GM12873 (cell line): ENCODE measurements around the gene NPRL2.
A peak's percentile ranks its signal among the peaks of the same experiment; 100 is the strongest.

Source experiments
- CTCF ChIP-seq: IDR thresholded peaks from 2 replicates; pipeline ENCODE4 v1.5.1; 2012; ENCODE audit warnings: low read depth, mild to moderate bottlenecking, moderate library complexity, low read length, control low read depth; ENCODE audit not compliant: insufficient read depth; ENCODE audit errors: missing control alignments

The NPRL2 gene

GRCh38 chr3:50378757-50379156 lies 28.2 kb upstream of the NPRL2 start:
- TF ChIP-seq CTCF: no peak

- no peak for TF ChIP-seq CTCF
Observed at GRCh38 chr3:50378024-50378423, 27.4 kb upstream of the NPRL2 start.

- TF ChIP-seq CTCF: peak; percentile 33
Observed at GRCh38 chr3:50375258-50375931, 24.8 kb upstream of the NPRL2 start.

GRCh38 chr3:50374363-50375257 lies 24.0 kb upstream of the NPRL2 start:
- no peak for TF ChIP-seq CTCF

GRCh38 chr3:50373146-50374051 lies 22.8 kb upstream of the NPRL2 start:
- no peak for TF ChIP-seq CTCF

- TF ChIP-seq CTCF: no peak
Observed at GRCh38 chr3:50372349-50372748, 21.8 kb upstream of the NPRL2 start.
